Ammon's horn (tissue), 1 donor: ENCODE data around the gene OCLN.
A peak's percentile ranks its signal among the peaks of the same experiment; 100 is the strongest.
"Not testable (repeated sequence)": the region's sequence is repeated elsewhere in the genome, so short reads cannot be mapped to it uniquely, and the experiment has no call there.

ENCODE experiments used
- DNase-seq: peaks from one replicate; pipeline ENCODE4 v3.0.0-alpha.2; 2016; ENCODE audit warnings: low spot score

Gene OCLN

GRCh38 chr5:69492391-69492922, at the start of gene OCLN:
Gene OCLN (plus strand): TSS chr5:69492790. CDS start chr5:69504245, 11,455 bp downstream.
- peak; percentile 43 for DNase-seq

- DNase-seq, result no peak
Measured at GRCh38 chr5:69444127-69444754, 48.3 kb upstream of the OCLN start.

- DNase-seq, result no peak
Measured at GRCh38 chr5:69449511-69449910, 43.1 kb upstream of the OCLN start.

- DNase-seq, result no peak
Measured at GRCh38 chr5:69450116-69450515, 42.5 kb upstream of the OCLN start.

- DNase-seq, result not testable (repeated sequence)
Measured at GRCh38 chr5:69450527-69450926, 42.1 kb upstream of the OCLN start.

- no peak for DNase-seq
Measured at GRCh38 chr5:69451941-69452647, 40.5 kb upstream of the OCLN start.

- not testable (repeated sequence) for DNase-seq
Measured at GRCh38 chr5:69453487-69453886, 39.1 kb upstream of the OCLN start.

- DNase-seq, result no peak
Measured at GRCh38 chr5:69454460-69455249, 37.9 kb upstream of the OCLN start.

- not testable (repeated sequence) for DNase-seq
Measured at GRCh38 chr5:69455428-69455988, 37.1 kb upstream of the OCLN start.

- DNase-seq, result no peak
Measured at GRCh38 chr5:69462170-69462569, 30.4 kb upstream of the OCLN start.

- DNase-seq, result not testable (repeated sequence)
Measured at GRCh38 chr5:69466375-69466774, 26.2 kb upstream of the OCLN start.

GRCh38 chr5:69467442-69468225, 25.0 kb upstream of the OCLN start:
- peak; percentile 7 for DNase-seq

- DNase-seq, result no peak
Measured at GRCh38 chr5:69468631-69469030, 24.0 kb upstream of the OCLN start.

GRCh38 chr5:69471516-69471915, 21.1 kb upstream of the OCLN start:
- not testable (repeated sequence) for DNase-seq

GRCh38 chr5:69472535-69473143, 20.0 kb upstream of the OCLN start:
- DNase-seq, result not testable (repeated sequence)

- no peak for DNase-seq
Measured at GRCh38 chr5:69477170-69477569, 15.4 kb upstream of the OCLN start.

GRCh38 chr5:69478296-69478695, 14.3 kb upstream of the OCLN start:
- DNase-seq, result not testable (repeated sequence)

GRCh38 chr5:69484891-69485290, 7.7 kb upstream of the OCLN start:
- DNase-seq, result no peak

- no peak for DNase-seq
Measured at GRCh38 chr5:69485471-69485870, 7.1 kb upstream of the OCLN start.

GRCh38 chr5:69489246-69489645, 3.3 kb upstream of the OCLN start:
- DNase-seq, result no peak

GRCh38 chr5:69491027-69491426, 1.6 kb upstream of the OCLN start:
- no peak for DNase-seq
